AG10803 (cell line): ENCODE data around the gene MYB.

ENCODE experiments used
- DNase-seq: peaks from one replicate; pipeline ENCODE4 v3.0.0; 2010; ENCODE audit warnings: low read depth
- H3K4me3 ChIP-seq: 2 replicates; pipeline ENCODE4 v1.5.1; 2011; ENCODE audit warnings: mild to moderate bottlenecking, low read length, control low read depth
- CTCF ChIP-seq: conservative IDR thresholded peaks from 2 replicates; pipeline ENCODE4 v1.5.1; 2011; ENCODE audit warnings: mild to moderate bottlenecking, low read length, control low read depth, inconsistent platforms

MYB gene

GRCh38 chr6:135251498-135252441 is 70.7 kb downstream of the MYB start:
- no peak for TF ChIP-seq CTCF
- DNase-seq = peak; percentile 28
- H3K4me3 ChIP-seq = no peak overlapping the region

- no peak overlapping the region for H3K4me3 ChIP-seq
- no peak for DNase-seq
- no peak for TF ChIP-seq CTCF
Observed at GRCh38 chr6:135254471-135254870, 73.4 kb downstream of the MYB start.

- no peak for DNase-seq
Observed at GRCh38 chr6:135256866-135257265, 75.8 kb downstream of the MYB start.

GRCh38 chr6:135257631-135258405 is 76.7 kb downstream of the MYB start:
- no peak for TF ChIP-seq CTCF
- no peak overlapping the region for H3K4me3 ChIP-seq
- DNase-seq = no peak

More at GRCh38 chr6:135256866-135257265, 75.8 kb downstream of the MYB start:
- TF ChIP-seq CTCF = no peak
- no peak overlapping the region for H3K4me3 ChIP-seq

GRCh38 chr6:135258970-135259369 is 77.9 kb downstream of the MYB start:
- no peak overlapping the region for H3K4me3 ChIP-seq
- TF ChIP-seq CTCF = no peak
- DNase-seq = no peak

GRCh38 chr6:135260612-135261011 is 79.5 kb downstream of the MYB start:
- TF ChIP-seq CTCF = no peak
- DNase-seq = no peak
- H3K4me3 ChIP-seq = no peak overlapping the region
